ENCODE results near the gene NKPD1.
A peak's percentile ranks its signal among the peaks of the same experiment; 100 is the strongest.

NKPD1 gene

DNA sequence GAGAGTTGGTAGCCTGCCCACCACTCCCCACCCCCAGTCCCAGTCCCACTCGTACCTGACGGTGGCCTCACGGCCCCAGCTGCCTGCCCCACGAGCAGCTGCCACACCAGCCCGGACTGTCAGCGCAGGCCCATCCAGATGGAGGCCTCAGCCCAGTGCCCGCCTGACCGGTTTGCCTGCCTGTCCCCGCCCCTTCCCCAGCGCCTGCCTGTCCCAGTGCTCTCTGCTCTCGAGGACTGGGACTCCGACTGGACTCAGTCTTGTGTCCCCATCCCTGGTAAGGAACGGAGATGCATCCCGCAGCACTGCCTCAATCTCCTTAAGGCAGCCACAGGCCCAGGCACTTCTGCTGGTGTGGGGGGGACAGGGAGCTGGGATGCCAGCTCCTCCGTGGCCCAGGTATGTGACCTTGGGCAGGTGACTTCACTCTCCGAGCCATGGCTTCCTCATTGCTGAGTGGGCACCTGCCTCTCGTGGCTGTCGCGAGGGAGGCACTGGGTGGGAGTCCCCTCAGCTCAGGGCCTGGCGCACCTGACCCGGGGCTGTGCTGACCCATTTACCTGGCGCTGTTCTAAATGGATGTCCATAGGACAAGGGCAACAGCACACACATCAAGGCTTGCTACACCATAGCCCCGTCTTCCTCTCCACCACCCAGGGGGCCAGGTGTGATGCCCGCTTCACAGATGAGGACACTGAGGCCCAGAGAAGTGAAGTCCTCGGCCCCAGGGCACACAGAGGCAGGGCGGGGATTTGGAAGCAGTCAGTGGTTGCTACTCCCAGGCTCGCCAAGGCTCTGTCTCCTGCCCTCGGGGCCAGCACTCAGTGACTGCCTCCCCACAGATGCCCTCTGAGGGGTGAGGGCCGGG, at the start of gene NKPD1:
Gene NKPD1, minus strand, starts transcription at position 113 of the 868 bp plus-strand sequence. CDS start 832 bp downstream, outside the sequence.
- no peak for DNase-seq

GRCh38 chr19:45206328-45206727, 45.5 kb upstream of the NKPD1 start:
- no peak for DNase-seq

DNA sequence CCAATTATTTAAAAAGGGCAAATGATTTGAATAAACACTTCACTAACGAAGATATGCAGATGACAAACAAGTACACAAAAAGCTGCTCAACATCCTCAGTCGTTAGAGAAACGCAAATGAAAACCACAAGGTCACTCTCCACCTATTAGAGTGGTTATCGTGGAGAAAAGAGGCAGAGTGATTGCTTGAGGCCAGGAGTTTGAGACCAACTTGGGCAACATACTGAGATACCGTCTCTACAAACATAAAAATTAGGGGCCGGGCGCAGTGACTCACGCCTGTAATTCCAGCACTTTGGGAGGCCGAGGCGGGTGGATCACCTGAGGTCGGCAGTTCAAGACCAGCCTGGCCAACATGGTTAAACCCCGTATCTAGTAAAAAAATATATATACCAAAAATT, 45.0 kb upstream of the NKPD1 start:
- DNase-seq = no peak

- no peak for DNase-seq
These were observed 41.9 kb upstream of the NKPD1 start for GRCh38 chr19:45202637-45203036.

- no peak for DNase-seq
These were observed 39.8 kb upstream of the NKPD1 start for GRCh38 chr19:45200568-45200967.

DNA sequence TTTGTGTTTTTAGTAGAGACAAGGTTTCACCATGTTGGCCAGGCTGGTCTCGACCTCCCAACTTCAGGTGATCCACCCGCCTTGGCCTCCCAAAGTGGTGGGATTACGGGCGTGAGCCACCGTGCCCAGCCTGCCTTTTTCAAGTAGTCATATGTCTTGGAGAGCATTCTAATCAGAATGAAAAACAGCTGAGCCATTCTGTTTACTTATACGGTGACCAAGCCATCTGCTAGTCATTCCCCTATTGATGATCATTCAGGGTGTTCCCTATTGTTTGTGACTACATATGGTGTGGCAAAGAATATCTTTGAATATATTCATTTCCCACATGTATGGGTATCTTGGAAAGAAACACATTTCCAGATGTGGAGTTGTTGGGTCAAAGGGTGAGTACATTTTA, 35.0 kb upstream of the NKPD1 start:
- no peak for DNase-seq

DNA sequence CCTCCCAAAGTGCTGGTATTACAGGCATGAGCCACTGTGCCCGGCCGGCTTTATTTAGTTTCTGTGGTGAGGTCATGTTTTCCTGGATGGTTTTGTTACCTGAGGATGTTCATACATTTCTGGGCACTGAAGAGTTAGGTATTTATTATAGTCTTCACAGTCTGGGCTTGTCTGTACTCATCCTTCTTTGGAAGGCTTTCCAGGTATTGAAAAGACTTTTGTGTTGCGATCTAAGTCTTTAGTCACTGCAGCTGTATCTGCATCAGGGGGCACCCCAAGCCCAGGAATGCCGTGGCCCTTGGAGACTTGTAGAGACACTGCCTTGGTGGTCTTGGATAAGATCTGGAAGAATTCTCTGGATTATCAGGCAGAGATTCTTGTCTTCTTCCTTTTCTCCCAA, 30.6 kb upstream of the NKPD1 start:
- no peak for DNase-seq

- no peak for DNase-seq
These were observed 29.2 kb upstream of the NKPD1 start for GRCh38 chr19:45189971-45190370.

DNA sequence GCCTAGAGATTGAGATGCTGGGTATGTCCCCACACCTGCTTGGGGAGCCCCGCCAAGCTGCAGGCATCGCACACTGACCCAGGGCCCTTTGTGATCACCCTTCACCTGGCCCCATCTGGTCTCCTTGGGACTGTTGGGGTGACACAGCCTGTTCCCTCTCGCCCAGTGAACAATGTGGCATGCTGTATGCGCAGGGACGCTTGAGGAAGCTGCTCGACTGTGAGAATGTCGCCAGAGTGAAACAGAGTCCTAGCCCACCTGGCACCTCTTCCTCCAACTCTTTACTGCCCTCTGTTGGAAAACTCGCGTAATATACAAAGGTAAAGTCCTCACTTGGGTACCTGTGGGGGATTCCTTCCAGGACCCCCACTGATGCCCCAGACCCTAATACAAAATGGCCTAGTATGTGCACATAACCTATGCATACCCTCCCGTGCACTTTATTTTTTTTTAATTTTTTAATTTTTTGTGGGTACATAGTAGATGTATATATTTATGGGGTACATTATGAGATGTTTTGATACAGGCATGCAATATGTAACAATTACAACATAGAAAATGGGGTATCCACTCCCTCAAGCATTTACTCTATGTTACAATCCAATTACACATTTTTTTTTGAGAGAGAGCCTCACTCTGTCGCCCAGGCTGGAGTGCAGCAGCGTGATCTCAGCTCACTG, 26.8 kb upstream of the NKPD1 start:
- DNase-seq = no peak

DNA sequence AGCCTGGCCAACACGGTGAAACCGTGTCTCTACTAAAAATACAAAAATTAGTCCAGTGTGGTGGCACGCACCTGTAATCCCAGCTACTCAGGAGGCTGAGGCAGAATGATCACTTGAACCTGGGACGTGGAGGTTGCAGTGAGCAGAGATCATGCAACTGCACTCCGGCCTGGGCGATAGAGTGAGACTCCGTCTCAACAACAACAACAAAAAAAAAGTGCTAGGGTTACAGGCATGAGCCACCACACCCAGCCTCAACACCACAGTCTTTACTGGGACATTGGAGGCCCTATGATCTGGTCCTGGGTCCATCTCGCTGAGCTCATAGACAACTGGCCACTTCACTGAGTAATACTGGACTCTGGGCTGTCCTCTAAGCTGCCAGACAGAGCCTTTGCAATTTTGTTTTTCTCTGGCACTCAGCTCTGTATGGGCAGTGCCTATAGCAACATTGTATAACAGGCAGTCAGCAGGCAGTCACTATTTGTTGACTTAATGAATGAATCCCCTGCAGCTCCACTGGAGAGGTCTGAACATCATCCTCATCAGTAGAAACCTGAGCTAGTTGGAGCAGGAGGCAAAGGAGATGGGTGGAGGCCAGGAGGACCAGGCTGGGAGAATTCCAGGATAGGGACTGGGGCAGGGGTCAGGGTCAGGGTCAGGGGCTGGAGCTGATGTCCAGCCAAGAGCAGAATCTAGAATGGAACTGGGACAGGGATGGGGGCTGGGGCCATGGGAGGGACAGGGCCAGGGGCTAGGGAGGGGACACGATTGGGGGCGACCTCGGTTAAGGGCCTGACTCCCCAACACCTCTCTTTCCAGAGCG, 25.9 kb upstream of the NKPD1 start:
- no peak for DNase-seq

DNA sequence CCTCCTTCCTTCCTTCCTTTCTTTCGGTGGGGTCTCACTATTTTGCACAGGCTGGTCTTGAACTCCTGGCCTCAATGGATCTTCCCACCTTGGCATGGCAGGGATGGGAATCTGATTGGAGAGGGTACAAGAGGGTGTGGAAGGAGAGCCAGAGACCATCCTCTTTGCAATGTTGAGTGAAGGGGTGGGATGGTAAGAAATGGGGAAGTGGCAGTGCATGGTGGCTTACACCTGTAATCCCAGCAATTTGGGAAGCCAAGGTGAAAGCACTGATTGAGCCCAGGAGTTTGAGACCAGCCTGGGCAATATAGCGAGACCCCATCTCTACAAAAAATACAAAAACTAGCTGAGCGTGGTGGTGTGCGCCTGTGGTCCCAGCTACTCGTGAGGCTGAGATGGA, 23.3 kb upstream of the NKPD1 start:
- no peak for DNase-seq

DNA sequence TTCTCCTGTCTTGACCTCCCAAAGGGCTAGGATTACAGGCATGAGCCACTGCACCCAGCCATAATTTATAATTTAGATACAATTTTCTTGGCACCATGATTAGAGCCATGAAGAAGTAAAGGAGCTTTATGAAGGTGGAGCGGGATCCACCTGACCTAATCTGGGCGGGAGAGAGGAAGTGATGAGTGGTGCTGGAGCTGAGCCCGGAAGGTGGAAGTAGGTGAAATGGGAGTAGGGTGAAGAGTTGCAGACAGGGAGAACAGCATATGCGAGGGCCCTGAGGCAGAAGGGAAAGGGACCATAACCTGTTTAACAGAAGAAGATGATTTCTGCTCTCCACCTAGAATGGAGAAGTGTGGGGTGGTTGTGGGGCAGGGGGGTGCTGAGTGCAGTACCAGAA, 22.0 kb upstream of the NKPD1 start:
- no peak for DNase-seq

DNA sequence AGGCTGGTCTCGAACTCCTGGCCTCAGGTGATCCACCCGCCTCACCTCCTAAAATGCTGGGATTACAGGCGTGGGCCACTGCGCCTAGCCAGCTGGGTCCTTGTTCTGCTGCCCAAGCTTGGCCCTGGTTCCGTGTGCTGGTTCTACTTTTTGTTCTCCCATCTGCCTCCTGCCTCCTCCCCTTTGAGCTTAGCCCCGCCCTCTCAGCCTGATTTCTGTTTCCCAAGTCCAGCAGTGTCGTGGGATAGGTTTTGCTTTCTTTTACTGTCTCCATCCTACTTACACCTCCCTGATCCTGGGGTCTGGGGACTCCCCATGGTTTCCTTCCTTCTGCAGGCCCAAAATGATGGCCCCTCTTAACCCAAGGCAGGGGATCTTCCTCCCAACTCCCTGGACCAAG, 20.2 kb upstream of the NKPD1 start:
- DNase-seq = no peak

DNA sequence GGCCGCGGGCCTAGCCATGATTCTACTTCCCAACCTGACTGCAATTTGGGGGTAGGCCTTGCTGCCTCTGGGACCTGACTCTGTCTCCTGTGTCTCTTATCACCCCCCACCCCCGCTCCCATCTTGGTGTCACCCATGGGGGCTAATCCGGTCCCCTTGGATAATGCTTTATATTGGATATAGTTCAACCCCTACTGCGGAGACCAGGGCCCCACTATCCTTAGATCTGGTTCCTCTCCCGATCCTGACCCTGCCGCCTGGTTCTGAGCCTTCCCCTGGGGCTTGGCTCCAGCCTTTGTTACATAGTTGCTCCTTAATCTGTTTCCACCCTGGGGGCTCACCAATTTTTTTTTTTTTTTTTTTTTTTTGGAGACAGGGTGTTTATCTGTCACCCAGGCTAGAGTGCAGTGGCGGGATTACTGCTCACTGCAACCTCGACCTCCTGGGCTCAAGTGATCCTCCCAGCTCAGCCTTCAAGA, 19.1 kb upstream of the NKPD1 start:
- DNase-seq = no peak

GRCh38 chr19:45179072-45179891, 18.5 kb upstream of the NKPD1 start:
- DNase-seq = peak; percentile 29

- DNase-seq = peak; percentile 100
These were observed 17.7 kb upstream of the NKPD1 start, which contains the start of gene BLOC1S3 for GRCh38 chr19:45178262-45179071. TSS of gene BLOC1S3 (plus strand) at chr19:45178784. CDS start at chr19:45179297, 513 bp downstream.

- DNase-seq = no peak
These were observed 17.1 kb upstream of the NKPD1 start, which contains the start of gene TRAPPC6A for GRCh38 chr19:45177817-45178261. TSS of gene TRAPPC6A (minus strand) at chr19:45178237. CDS start at chr19:45178218, 19 bp downstream.

DNA sequence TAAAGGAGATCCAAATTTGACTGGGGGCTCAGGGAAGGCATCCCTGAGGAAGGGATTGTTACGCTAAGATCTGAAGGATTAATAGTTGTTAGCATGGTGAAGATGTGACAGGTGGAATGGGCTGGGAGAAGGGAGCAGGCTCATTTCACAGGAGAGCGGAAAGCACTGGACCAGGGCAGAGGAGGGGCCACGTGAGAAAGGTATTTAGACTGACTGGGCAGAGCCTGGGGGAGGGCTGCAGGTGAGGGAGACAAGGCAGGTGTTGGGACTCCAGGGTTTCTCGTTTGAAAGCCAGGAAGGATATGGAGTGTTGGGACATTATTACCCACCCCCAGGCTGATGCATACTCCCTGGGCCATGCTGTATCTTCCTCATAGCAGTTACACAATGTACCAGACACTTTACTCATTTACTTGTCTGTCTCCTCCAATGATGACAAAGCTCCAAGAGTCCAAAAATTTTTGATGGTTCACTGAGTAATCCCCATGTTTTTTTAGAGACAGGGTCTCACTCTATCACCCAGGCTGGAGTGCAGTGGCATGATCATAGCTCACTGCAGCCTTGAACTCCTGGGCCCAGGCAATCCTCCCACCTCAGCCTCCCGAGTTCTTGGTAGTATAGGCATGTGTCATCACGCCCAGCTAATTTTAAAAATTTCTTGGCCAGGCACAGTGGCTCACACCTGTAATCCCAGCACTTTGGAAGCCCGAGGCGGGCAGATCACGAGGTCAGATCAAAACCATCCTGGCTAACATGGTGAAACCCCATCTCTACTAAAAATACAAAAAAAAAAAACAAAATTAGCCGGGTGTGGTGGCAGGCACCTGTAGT, 14.9 kb upstream of the NKPD1 start:
- DNase-seq = no peak

DNA sequence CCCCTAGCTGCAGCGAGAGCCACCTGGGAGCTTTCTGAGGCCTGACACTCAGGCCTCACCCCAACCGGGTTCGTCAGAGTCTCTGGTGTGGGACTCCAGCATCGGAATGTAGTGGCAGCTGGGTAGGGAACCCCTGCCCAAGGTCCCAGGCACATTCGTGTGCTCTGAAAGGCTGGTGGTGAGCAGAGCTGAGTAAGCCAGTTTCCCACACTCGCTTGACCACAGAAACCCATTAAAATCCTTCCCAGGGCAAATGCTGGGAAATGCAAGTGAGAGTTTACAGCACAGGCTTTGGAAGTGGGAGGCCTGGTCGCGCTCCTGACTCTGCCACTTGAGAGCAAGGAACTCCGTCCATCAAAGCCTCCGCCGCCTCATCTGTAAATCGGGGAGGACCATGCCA, 13.0 kb upstream of the NKPD1 start:
- no peak for DNase-seq

- DNase-seq = no peak
These were observed 11.9 kb upstream of the NKPD1 start for GRCh38 chr19:45172611-45173208.
